Activated CD4-positive, alpha-beta T cell treated with anti-CD3 and anti-CD28 coated beads, Interleukin-2, Interleukin-4, amounts not matched to agents 100 ng/mL and 50 ng/mL, durations not matched to agents 16 hours and 8 hours (primary cell): Measurements from ENCODE around the gene WFIKKN2.

ENCODE experiments used
- DNase-seq: peaks from one replicate; pipeline ENCODE4 v3.0.0-alpha.2; 2020; ENCODE audit warnings: low spot score

The WFIKKN2 gene

DNA sequence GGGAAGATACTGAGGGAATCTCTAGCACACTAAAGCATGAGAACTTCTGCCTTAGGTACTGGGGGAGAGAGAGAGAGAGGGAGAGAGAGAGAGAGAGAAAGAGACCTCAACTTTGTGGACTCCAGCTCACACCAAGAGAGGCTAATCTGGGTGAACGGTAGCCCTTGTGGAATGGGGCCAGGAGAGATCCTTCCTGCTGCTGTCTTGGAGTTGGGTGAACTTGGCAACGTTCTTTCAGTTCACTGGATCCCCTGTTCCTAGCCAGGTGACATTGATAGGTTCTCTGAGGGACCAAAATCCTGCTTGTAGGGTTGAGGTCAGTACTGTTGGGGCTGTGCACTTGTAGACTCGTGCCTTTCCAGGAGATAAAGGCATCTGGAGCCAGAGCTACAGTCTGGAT, 26.5 kb upstream of the WFIKKN2 start:
- DNase-seq, result no peak

DNA sequence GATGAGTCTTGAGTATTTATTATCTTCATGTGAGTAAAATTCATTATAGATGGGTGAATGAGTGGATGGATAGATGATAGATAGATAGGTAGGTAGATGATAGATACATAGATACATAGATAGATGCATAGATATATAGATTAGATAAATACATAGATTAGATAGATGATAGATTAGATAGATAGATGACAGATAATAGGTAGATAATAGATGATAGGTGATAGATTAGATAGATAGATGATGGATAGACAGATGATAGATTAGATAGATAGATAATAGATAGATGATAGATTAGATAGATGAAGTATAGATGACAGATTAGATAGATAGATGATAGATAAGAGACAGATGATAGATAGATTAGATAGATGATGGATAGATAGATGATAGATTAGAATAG, 21.8 kb upstream of the WFIKKN2 start:
- no peak for DNase-seq

DNA sequence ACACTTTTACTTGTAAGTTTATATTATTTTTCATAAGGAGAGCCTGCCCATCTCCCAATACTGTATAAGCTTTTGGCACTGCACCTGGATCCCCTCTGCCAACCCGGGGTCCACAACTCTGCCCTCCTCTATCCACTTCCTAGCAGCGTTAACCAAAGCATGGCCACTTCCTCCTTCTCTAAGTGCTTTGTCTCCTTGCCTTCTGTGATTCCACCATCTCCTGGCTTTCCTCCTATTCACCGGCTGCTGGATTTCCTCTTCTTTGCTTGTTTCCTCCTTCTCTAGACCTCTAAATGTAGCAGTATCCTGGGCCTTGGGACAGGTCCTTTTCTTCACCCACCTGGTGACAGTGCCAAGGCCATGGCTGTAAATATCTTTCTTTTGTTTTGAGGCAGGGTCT, 20.0 kb upstream of the WFIKKN2 start:
- no peak for DNase-seq

DNA sequence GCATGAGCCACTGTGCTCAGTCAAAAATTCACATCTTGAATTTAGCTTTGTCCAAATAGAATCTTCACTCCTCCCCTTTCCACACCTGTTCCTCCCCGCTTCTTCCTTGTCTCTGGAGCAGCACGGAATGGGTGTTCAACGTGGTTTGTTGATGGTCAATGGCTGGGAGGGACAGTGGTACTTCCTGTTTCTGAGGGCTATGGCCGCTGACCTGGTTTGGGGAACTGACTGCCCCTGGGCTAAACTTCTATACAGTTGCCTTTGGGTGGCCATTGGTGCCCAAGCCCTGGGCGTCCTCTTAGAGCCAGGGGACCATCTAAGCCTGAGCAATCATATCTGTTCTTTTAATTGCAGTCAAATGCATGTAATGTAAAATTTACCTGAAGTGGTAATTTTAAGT, 19.1 kb upstream of the WFIKKN2 start:
- no peak for DNase-seq

DNA sequence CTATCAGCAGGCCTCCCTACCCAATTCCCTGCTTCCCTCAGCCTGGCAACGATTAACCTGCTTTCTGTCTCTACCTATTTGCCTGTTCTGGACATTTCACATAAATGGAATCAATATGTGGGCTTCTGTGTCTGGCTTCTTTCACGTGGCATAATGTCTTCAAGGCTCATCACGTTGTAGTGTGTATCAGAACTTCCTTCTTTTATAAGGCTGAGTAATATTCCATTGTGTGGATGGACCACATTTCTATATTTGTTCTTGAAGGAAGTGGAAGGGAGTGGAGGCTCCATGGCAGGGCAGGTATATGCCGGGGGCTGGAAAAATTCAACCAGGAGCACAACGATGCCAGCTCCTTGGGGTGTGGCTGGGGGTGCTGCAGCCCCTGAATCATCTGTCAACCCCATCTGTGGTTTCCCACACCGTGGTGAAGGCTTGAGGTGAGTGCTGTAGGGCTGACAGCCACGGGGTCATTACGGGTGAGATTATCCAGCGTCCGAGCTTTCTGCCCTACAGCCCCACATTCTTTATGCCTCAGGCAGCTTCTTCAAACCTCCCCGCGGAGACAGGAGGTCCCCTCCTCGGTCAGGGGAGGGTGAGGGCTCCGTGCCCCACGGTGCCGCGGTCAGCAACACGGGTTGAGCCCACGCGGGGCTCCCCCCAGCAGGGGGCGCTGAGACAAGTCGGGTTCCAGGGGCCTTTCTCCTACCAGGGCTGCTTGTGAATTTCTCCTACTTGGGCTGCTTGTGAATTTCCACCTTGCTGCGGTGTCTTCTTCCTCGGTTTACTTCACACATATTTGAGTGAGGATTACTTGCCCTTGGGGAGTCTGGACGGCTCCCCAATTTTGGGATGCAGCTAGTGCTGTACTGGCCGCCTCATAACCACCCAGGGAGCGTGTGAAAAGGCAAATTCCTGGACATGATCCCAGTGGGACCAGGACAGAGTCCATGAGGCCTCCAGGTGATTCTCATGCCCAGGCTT, 18.3 kb upstream of the WFIKKN2 start:
- DNase-seq, result peak; percentile 59

DNA sequence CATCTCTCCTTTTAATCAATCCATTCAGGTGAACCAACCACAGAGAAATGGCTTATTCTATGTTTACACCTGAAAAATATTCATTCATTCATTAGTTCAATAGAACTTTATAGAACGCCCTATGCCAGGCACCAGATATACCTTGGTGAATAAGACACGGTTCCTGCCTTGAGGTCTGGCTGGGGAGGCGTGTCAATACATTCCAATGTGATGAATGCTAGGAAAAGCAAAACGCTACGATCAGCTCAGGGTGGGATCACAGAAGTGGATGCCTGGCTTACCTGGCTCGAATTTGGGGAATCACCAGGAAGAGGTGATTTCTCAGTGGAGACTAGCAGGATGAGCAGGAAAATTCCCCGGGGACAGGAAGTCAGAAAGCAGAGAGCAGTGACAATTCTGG, 17.5 kb upstream of the WFIKKN2 start:
- no peak for DNase-seq

DNA sequence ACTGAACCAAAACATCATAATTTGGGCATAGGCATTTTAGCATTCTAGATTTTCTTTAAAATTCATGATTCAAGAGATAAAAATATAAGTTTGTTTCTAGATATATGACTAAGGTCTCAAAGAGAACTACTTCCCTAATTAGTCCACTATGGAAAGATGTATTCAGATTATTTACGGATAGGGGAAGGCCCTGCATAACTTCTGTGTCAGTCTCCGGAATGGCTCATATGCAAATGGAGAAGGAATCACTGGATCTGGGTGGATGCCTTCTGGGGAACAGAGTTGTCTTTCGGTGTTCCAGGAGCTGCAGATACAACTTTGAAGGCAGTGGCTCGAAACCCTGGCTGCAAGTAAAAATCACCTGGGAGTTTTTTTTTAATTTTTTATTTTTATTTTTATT, 17.1 kb upstream of the WFIKKN2 start:
- no peak for DNase-seq

DNA sequence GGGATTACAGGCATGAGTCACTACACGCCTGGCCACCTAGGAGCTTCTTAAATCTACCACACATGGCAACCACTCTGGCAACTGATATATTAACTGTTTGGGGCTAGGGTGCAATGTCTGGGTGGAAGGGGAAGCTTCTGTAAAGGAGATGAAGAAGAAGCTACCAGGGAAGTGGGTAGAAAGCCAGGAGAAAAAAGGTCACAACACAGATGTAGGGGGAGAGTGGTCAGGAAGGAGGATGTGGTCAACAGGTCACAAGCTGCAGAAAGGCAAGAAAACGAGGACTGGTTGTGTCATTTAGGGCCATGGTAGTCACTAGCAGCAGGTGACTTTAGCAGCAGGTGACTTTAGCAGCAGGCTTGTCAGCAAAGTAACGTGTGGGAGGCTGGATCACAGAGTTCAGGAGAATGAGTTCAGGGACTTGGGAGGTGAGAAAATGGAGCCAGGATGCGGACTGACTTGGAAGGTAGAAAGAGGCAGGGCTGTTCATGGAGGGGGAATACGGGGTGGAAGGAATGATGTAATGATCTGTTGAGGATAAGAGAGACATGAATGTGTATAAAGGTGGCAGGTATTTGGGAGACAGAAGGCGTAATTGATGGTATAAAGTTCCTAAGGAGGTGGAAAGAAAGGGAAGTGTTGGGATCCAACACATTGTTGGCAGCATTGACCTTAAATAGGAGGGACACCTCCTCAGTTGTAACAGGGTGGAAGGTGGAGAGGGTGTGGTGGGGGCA, 16.3 kb upstream of the WFIKKN2 start:
- peak; percentile 6 for DNase-seq

DNA sequence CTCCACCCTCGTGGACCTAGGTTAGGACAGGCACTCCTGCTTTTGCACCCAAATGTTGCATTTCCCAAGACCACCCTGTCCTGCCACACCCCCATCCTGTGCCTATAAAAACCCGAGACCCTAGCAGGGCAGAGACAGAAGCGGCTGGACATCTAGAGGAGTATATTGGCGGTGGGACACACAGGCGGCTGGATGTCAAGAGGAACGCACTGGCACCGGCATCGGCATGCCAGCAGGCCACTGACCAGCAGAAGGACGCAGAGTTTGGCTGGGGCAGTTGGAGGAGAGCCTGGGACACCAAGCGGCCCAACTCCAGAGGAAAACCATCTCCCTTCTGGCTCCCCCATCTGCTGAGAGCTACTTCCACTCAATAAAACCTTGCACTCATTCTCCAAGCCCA, 14.7 kb upstream of the WFIKKN2 start:
- DNase-seq, result no peak

DNA sequence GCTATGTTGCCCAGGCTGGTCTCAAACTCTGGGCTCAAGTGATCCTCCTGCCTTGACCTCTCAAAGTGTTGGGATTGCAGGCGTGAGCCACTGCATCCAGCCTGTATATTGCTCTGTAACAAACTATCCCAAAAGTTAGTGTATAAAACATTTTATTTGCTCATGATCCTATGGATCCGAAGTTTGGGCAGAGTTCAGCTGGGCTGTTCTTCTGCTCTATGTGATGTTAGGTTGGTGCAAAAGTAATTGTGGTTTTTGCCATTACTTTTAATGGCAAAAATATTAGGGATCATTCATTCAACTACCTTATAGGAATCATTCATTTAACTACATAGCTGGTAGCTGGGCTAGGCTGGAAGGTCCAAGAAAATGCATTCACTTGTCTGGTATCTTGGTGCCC, 12.8 kb upstream of the WFIKKN2 start:
- no peak for DNase-seq

DNA sequence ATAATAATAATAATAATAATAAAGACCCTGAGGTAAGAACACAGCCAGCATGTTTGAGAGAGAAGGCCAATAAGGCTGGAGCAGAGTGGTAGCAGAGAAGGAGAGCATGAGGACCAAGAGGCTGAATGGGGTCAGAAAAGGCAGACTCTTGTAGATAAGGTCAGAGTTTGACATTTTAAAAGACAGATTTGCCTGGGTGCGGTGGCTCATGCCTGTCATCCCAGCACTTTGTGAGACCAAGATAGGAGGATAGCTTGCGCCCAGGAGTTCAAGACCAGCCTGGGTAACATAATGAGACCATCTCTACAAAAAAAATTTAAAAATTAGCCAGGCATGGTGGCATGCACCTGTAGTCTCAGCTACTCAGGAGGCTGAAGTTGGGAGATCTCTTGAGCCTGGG, 11.0 kb upstream of the WFIKKN2 start:
- no peak for DNase-seq

DNA sequence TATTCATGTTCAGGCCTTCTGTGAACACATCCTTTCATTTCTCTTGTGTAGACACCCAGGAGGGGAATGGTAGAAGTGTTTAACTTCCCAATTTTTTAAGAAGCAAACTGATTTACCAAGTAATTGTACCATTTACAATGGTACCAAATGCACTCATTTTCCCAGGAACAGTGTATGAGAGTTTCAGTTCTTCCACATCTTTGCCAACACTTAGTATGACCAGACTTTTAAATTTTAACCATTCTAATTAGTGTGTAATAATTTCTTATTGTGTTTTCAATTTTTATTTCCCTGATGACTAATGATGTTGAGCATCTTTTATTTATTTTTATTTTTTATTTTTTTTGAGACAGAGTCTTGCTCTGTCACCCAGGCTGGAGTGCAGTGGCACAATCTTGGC, 10.2 kb upstream of the WFIKKN2 start:
- no peak for DNase-seq

DNA sequence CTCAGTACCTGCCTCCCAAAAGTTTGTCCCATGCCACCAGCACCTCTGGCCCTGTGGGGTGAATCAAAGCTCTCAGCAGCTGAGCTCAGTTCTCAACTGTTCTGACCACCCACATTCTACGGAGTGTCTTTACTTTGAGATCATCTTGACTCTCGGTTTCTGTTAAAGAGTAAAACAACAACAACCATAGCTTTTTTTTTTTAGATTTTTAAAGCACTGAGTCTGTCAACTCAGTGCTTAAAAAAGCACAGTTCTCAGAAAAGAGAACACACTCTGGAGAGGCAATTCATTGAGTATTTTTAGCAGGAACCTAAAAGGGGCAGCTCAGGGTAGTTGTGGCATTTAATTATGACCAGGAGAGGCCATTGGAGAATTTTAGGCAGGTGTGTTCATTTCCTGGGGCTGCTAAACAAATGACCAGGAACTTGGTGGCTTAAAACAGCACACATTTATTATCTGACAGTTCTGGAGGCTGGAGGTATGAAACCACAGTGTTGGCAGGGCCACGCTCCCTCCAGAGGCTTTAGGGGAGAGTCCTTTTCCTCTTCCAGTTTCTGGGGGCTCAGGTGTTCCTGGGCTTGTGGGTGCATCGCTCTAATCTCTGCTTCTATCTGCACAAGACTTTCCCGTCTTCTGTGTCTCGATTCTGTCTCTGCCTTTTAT, 6.7 kb upstream of the WFIKKN2 start:
- no peak for DNase-seq

DNA sequence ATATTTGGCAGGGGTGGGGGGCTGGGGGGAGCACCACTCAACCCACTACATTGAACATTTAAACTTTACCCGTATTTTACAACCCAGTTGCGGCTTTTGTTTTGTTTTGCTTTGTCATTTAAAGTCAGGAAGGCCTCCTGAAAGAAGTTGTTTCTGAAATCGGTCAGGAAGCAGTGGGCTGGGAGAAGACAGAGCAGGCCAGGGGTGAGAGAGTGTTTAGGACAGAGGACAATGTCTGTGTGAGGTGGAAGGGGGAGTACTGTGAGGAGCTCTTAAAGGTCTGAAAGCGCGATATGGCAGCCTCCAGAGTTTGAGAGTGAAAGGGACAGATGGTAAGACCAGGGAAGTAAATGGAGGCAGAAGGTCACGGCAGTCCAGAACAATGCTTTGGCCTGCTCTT, 6.1 kb upstream of the WFIKKN2 start:
- no peak for DNase-seq

DNA sequence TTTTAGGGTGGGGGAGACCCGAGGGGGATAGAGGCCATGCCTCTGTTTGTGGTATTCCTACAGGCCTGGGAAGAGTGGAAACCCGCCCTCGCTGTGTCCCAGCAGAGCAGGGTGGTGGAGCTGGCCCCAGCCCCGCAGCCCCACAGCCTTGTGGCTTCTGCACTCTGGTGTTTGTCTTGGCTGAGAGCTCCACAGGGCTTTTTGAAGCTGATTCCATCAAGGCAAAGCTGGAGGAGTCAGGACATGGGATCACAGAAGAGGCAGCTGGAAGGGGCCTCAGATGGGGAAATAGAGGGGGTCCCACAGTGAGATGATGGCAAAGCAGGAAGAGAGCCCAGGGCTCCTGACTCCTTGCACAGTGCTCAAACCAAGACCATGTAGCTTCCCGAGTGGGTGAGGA, 5.0 kb upstream of the WFIKKN2 start:
- DNase-seq, result no peak

DNA sequence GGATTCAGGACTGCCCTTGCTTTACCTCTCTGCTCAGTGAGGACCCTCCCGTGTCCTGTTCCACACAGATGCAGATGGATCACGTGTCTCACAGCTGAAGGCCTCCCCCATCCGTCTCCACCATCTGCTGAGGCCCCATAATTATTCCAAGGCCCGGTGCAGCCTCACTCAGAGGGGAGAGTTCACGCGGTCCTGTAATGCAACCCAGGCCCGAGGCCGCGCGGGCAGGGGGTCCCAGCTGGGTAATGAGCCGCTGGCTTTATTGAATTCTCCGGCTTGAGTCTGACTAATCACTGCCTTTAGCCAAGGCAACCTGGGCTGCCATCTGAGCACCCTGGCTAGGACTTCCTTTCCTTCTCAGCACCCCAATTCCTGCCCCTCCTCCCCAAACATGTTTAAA, 4.4 kb upstream of the WFIKKN2 start:
- DNase-seq, result no peak

DNA sequence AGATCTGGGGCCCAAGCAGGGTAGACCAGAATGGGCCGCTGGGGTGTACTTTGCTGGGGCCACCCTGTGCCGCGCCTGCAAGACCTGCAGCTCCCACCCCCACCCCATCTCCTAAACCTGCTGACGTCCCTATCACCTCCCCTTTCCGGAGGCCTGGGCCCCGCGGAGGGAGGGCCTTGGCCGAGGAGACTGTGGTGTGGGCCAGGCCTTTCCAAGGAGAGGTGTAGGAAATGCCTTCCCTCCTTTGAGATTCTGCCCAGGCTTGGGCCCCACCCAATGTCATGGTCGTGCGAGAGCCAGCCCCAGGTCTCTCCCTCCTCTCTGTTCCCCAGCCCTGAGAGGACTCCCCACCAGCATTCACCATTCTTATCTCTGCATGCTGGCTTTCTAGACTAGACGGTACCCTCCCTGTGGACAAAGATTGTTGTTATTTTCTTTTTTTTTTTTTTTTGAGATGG, 3.9 kb upstream of the WFIKKN2 start:
- no peak for DNase-seq

DNA sequence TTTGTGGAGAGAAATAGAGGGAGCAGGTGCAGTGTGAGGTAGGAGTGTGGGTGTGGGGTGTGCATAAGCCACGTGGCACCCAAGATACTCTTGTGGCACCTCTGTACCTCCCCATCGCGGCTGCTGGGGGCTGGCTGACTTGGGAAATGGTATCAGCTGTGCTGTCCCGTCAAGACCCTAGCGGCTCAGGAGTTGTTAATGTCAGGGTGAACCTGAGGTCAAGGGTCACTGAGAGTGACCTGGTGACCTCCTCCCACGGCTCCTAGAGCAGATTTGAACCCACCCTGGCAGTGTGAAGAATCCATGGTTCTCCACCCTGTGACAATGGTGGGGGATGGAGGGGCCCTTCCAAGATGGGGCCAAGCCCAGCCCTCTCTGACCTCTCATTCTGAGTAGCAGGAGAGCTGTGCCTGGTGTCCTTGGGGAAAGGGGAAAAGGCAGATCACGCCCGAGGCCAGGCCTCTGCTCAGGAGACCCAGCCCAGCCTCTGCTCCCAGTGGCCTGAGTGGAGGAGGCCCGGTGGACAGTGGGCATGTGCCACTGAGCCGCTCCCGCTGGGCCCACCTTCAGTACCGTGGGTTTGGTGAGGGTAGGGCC, 3.0 kb upstream of the WFIKKN2 start:
- DNase-seq, result no peak

DNA sequence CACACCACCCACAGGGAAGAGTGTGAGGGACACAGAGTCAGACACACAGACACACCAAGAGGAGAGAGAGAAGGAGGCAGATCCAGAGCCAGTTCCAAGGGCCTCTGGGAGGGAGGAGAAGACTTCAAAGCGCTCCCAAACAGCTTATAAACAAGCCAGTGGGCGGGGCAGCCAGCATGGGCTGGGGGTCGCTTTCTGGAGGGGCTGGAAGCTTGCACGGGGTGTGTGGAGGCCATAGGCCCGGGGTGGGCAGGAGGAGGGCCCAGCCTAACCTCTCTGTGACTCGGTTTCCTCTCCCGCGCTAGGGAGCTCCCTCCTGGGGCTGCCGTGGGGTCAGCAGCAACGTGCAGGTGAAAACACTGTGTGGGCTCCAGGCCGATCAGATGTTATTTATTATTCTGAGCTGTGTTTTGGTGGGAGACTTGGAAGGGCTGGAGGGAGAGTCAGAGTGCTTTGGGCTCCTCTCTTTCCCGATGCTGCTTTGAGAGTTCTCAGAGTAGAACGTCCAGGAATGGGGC, 2.5 kb upstream of the WFIKKN2 start:
- no peak for DNase-seq

DNA sequence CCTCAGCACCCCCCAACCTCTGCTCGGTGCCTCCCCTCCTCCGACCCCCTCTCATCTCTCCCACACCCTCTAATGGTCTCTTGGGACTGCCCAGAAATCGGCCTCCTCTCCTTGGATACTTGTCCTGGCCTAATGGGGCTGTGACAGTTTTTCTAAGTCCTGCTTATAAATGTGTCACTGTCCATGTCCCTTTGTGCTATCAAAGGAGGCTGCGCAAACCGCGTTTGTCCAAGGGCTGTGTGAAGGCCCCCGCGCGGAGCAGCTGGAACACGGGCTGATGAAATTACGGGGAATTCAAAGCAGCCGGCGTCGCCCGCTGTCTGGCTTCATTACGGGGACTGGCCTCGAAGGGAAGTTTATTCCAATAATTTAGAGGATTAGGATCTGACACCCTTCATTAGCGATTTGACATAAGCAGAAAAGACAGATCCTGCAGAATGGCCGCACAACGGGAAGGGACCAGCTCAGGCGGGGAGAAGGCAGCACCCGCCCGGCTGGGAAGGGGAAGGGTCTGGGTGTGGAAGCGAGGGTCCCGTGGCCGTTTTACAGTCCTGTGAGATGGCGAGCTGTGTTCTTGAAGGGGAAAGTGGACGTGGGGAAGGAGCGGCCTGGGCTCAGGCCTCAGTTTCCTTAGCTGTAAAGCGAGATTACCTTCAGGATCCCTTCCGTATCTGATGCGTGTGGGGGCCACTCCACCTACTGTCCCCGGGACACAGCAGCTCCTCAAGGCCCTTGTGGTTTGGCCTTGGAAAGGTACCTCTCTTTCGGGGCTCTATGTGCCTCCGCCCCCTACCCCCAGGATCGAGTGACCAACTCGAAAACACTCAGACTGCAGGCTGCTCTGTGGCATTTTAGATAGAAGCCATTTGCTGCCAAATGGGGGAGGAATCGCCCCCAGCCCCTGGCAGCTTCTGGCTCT, 1.6 kb upstream of the WFIKKN2 start:
- DNase-seq, result no peak
